ENCODE data around the gene PANX2. TPM values are rescaled to one million over a fixed set of nuclear protein-coding genes. Genes with fewer than 3 reads are reported as not detected.

PANX2 gene
- total and polyA plus RNA-seq, 2 of the 13 experiments (the other 11 are each of a cell fraction or from before 2014, with no cell fraction given), result 0.15 to 1.1 TPM

DNA sequence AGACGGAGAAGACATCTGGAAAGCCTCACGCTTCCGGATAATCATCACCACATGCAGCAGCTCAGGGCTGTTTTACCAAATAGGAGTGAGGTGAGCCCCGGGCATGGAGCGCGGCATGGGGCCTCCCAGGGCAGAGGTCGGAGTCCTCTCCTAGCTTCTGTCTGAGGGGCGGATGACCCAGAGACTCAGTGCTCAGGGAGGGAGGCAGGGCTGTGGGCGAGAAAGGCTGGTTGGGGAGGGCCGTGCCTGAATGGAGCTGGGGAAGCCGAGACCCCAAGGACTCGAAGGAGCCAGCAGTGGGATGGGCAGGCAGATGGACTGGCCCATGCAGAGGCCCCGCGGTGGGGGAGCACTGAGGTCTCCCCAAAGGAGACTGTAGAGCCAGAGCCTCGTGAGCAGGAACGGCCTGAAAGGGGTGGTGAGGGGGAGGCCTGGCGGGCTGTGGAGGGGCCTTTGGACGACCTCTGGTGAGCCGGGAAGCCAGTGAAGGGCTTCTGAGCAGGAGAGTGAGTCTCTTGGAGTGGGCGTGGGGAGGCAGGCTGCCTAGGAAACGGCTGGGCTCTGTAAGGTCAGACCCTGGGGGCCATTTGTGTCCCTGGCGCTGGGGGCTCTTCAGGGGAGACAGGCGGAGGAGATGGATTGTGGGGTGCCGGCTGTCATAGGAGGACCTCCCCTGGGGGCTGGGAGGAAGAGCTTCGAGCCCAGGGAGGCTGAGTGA lies 24.7 kb upstream of the PANX2 start (continued):
- no peak for TF ChIP-seq SIX4 (CRISPR knock-in tag; IDR thresholded peaks at IDR 0.05)
- no peak for TF ChIP-seq PHF20 (CRISPR knock-in tag; IDR thresholded peaks at IDR 0.05)
- no peak for TF ChIP-seq HDAC6 (IDR thresholded peaks at IDR 0.05; ENCODE audit: low read depth, low read length)
- TF ChIP-seq, protein P1, sequence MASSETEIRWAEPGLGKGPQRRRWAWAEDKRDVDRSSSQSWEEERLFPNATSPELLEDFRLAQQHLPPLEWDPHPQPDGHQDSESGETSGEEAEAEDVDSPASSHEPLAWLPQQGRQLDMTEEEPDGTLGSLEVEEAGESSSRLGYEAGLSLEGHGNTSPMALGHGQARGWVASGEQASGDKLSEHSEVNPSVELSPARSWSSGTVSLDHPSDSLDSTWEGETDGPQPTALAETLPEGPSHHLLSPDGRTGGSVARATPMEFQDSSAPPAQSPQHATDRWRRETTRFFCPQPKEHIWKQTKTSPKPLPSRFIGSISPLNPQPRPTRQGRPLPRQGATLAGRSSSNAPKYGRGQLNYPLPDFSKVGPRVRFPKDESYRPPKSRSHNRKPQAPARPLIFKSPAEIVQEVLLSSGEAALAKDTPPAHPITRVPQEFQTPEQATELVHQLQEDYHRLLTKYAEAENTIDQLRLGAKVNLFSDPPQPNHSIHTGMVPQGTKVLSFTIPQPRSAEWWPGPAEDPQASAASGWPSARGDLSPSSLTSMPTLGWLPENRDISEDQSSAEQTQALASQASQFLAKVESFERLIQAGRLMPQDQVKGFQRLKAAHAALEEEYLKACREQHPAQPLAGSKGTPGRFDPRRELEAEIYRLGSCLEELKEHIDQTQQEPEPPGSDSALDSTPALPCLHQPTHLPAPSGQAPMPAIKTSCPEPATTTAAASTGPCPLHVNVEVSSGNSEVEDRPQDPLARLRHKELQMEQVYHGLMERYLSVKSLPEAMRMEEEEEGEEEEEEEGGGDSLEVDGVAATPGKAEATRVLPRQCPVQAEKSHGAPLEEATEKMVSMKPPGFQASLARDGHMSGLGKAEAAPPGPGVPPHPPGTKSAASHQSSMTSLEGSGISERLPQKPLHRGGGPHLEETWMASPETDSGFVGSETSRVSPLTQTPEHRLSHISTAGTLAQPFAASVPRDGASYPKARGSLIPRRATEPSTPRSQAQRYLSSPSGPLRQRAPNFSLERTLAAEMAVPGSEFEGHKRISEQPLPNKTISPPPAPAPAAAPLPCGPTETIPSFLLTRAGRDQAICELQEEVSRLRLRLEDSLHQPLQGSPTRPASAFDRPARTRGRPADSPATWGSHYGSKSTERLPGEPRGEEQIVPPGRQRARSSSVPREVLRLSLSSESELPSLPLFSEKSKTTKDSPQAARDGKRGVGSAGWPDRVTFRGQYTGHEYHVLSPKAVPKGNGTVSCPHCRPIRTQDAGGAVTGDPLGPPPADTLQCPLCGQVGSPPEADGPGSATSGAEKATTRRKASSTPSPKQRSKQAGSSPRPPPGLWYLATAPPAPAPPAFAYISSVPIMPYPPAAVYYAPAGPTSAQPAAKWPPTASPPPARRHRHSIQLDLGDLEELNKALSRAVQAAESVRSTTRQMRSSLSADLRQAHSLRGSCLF (CRISPR knock-in tag; IDR thresholded peaks at IDR 0.05; ENCODE audit: borderline replicate concordance), result no peak
- TF ChIP-seq NPAS2 (CRISPR knock-in tag; IDR thresholded peaks at IDR 0.05; ENCODE audit: borderline replicate concordance), result no peak
- no peak for TF ChIP-seq ZNF549 (CRISPR knock-in tag; IDR thresholded peaks at IDR 0.05)
- TF ChIP-seq MZF1 (CRISPR knock-in tag; IDR thresholded peaks at IDR 0.05; ENCODE audit: borderline replicate concordance), result no peak
- no peak for TF ChIP-seq HMGA1 (CRISPR knock-in tag; conservative IDR thresholded peaks at IDR 0.05)
- TF ChIP-seq POLR2G (IDR thresholded peaks at IDR 0.05; ENCODE audit: low read depth, low read length), result peak; percentile 50; the same call in 1 of the 2 replicates
- TF ChIP-seq TARDBP (CRISPR knock-in tag; IDR thresholded peaks at IDR 0.05), result peak; percentile 41; the same call in 1 of the 2 replicates
- TF ChIP-seq MEF2D (CRISPR knock-in tag; IDR thresholded peaks at IDR 0.05), result no peak
- TF ChIP-seq HNRNPH1 (optimal IDR thresholded peaks at IDR 0.05; ENCODE audit: low read depth, low read length), result no peak
- TF ChIP-seq, protein P2, sequence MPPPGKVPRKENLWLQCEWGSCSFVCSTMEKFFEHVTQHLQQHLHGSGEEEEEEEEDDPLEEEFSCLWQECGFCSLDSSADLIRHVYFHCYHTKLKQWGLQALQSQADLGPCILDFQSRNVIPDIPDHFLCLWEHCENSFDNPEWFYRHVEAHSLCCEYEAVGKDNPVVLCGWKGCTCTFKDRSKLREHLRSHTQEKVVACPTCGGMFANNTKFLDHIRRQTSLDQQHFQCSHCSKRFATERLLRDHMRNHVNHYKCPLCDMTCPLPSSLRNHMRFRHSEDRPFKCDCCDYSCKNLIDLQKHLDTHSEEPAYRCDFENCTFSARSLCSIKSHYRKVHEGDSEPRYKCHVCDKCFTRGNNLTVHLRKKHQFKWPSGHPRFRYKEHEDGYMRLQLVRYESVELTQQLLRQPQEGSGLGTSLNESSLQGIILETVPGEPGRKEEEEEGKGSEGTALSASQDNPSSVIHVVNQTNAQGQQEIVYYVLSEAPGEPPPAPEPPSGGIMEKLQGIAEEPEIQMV (CRISPR knock-in tag; IDR thresholded peaks at IDR 0.05; ENCODE audit: low read depth), result 0 out of 2 replicates have a peak, but pooled peaks have one; percentile 39
- peak; percentile 30; the same call in 1 of the 2 replicates for TF ChIP-seq FOXO1 (CRISPR knock-in tag; IDR thresholded peaks at IDR 0.05)
- TF ChIP-seq ZSCAN25 (CRISPR knock-in tag; IDR thresholded peaks at IDR 0.05), result no peak
- TF ChIP-seq ELF1 (CRISPR knock-in tag; IDR thresholded peaks at IDR 0.05), result peak; percentile 41; the same call in 1 of the 2 replicates
- TF ChIP-seq HNRNPUL1 (IDR thresholded peaks at IDR 0.05; ENCODE audit: low read depth, low read length), result no peak

All from HepG2 (cell line).